ENCODE data around the gene ATG13. TPM values are rescaled to one million over a fixed set of nuclear protein-coding genes. Genes with fewer than 3 reads are reported as not detected.

The ATG13 gene
- total and polyA plus RNA-seq, 2 of the 4 experiments (the other 2 are of a cell fraction) = 43.0 to 49.7 TPM

GRCh38 chr11:46643531-46643930 lies 26.2 kb downstream of the ATG13 start:
- BruUV-seq (replicated peaks) = no TSS peak
- H2AFZ ChIP-seq (replicated peaks; ENCODE audit: low read length, poor library complexity) = no peak overlapping the region

More at GRCh38 chr11:46643531-46643930, 26.2 kb downstream of the ATG13 start:
- in situ Hi-C loops (cut with MboI; ENCODE audit: low sequenced_read_pairs) = no loop called here
- Histone ChIP-seq H3K27me3 (ENCODE audit: control insufficient read depth, insufficient read depth, low read length) (no peaks in the 10 kb centered on the region), H3K23ac (ENCODE audit: low read depth, low read length) (no peak overlapping the region), H2AK9ac (replicated peaks; ENCODE audit: low read depth, low read length, poor library complexity) (no peak overlapping the region), H3K4me3 (ENCODE audit: insufficient read depth, low read depth, low read length) (no peak overlapping the region), H4K5ac (ENCODE audit: low read depth, low read length) (no peak overlapping the region), H3K4me1 (ENCODE audit: control insufficient read depth, insufficient read depth, low read length) (peaks cover 6% of the 10 kb centered on the region), H3K4ac (ENCODE audit: low read depth, low read length) (no peak overlapping the region), H4K8ac (ENCODE audit: low read depth in 2 of 2, low read length in 2 of 2) (no peak overlapping the region), H2BK5ac (ENCODE audit: low read depth, low read length, poor library complexity, severe bottlenecking) (no peak overlapping the region), H3K18ac (ENCODE audit: low read depth, low read length) (no peak overlapping the region), H3K27ac (ENCODE audit: insufficient read depth, low read length) (no peak overlapping the region), H4K20me1 (ENCODE audit: insufficient read depth, low read length) (no peaks in the 10 kb centered on the region), H2BK20ac (ENCODE audit: low read depth, low read length) (no peak overlapping the region), H3K79me1 (ENCODE audit: low read depth in 1 of 2, low read length in 2 of 2) (peaks cover 24 to 46% of the 10 kb centered on the region in 2 experiments), H3K9me3 (ENCODE audit: control insufficient read depth, insufficient read depth, low read length) (peaks cover 2% of the 10 kb centered on the region; the same call in 1 of the 2 replicates), H3K36me3 (ENCODE audit: control insufficient read depth, insufficient read depth, low read length) (peaks cover 17% of the 10 kb centered on the region), H3K9me1 (ENCODE audit: insufficient read depth, low read length) (no peaks in the 10 kb centered on the region), H2AK5ac (ENCODE audit: low read depth, low read length) (no peak overlapping the region), H2BK15ac (ENCODE audit: low read depth, low read length) (no peak overlapping the region), H3K14ac (replicated peaks; ENCODE audit: low read depth, low read length) (no peak overlapping the region), H2BK120ac (ENCODE audit: low read depth, low read length) (no peak overlapping the region), H4K91ac (ENCODE audit: insufficient read depth, low read depth, low read length) (no peak overlapping the region), H3K56ac (ENCODE audit: extremely low read depth, insufficient read depth, low read length) (no peak overlapping the region), H3K4me2 (ENCODE audit: low read depth, low read length) (no peak overlapping the region), H3K9ac (ENCODE audit: low read depth, low read length) (no peak overlapping the region)
- dilution Hi-C loops (cut with HindIII; ENCODE audit: low sequenced_read_pairs, unreplicated experiment) = no loop called here
- TF ChIP-seq MAFK (IDR thresholded peaks at IDR 0.05; ENCODE audit: low read depth, low read length) (no peak), CEBPB (IDR thresholded peaks at IDR 0.05; ENCODE audit: low read depth, low read length) (no peak), MXI1 (IDR thresholded peaks at IDR 0.05; ENCODE audit: borderline replicate concordance, low read depth, low read length) (no peak), NFE2L2 (IDR thresholded peaks at IDR 0.05; ENCODE audit: low read depth, low read length) (no peak), FOS (IDR thresholded peaks at IDR 0.05; ENCODE audit: low read depth, low read length) (no peak), CHD1 (IDR thresholded peaks at IDR 0.05; ENCODE audit: low read depth, low read length) (no peak), RAD21 (IDR thresholded peaks at IDR 0.05; ENCODE audit: low read length) (no peak), BHLHE40 (IDR thresholded peaks at IDR 0.05; ENCODE audit: low read depth, low read length) (no peak), MAZ (IDR thresholded peaks at IDR 0.05; ENCODE audit: borderline replicate concordance, low read depth, low read length) (no peak), RCOR1 (IDR thresholded peaks at IDR 0.05; ENCODE audit: insufficient replicate concordance, low read length) (no peak), SMC3 (IDR thresholded peaks at IDR 0.05; ENCODE audit: low read depth, low read length) (no peak), USF2 (IDR thresholded peaks at IDR 0.05; ENCODE audit: low read depth, low read length) (no peak), POLR2A (IDR thresholded peaks at IDR 0.05; ENCODE audit: low read depth, low read length) (no peak), RFX5 (IDR thresholded peaks at IDR 0.05; ENCODE audit: low read depth, low read length) (no peak)
- TF ChIP-seq, protein P1, sequence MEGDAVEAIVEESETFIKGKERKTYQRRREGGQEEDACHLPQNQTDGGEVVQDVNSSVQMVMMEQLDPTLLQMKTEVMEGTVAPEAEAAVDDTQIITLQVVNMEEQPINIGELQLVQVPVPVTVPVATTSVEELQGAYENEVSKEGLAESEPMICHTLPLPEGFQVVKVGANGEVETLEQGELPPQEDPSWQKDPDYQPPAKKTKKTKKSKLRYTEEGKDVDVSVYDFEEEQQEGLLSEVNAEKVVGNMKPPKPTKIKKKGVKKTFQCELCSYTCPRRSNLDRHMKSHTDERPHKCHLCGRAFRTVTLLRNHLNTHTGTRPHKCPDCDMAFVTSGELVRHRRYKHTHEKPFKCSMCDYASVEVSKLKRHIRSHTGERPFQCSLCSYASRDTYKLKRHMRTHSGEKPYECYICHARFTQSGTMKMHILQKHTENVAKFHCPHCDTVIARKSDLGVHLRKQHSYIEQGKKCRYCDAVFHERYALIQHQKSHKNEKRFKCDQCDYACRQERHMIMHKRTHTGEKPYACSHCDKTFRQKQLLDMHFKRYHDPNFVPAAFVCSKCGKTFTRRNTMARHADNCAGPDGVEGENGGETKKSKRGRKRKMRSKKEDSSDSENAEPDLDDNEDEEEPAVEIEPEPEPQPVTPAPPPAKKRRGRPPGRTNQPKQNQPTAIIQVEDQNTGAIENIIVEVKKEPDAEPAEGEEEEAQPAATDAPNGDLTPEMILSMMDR (conservative IDR thresholded peaks at IDR 0.05; ENCODE audit: low read depth, low read length) = no peak
- TF ChIP-seq, protein P2, sequence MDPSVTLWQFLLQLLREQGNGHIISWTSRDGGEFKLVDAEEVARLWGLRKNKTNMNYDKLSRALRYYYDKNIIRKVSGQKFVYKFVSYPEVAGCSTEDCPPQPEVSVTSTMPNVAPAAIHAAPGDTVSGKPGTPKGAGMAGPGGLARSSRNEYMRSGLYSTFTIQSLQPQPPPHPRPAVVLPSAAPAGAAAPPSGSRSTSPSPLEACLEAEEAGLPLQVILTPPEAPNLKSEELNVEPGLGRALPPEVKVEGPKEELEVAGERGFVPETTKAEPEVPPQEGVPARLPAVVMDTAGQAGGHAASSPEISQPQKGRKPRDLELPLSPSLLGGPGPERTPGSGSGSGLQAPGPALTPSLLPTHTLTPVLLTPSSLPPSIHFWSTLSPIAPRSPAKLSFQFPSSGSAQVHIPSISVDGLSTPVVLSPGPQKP (IDR thresholded peaks at IDR 0.05; ENCODE audit: borderline replicate concordance, low read depth, low read length) = no peak
- WGBS, 2 experiments (ENCODE audit: extremely low coverage in 2 of 2, insufficient read length in 1 of 2) = no CpG with 5 or more reads among the region's 3 CpGs
- ATAC-seq (ENCODE audit: low read depth) (no peak), DNase-seq (no peak)
- intact Hi-C loops (cut with micrococcal nuclease) = no loop called here
- ChIA-PET POLR2A (ENCODE audit: unreplicated experiment) (no interaction called here), CTCF (interaction anchor here (0.6 to 1.2 kb wide), 3 partner anchors 32 to 141 kb away, joined by 3 to 10 read pairs (median 3); no protein-coding TSS in a partner anchor)

Measured in IMR-90 (cell line).